A549 (cell line): Measurements from ENCODE around the gene ANKHD1. TPM values are rescaled to one million over a fixed set of nuclear protein-coding genes. Genes with fewer than 3 reads are reported as not detected.

Experiments used
- ATAC-seq, 2 experiments: fragments of 200-7000 bp in 1 of 2; fragments of >200 bp in 1 of 2; cut with Nextera tagmentation in 1 of 2; cut with Tn5 transposase in 1 of 2; 3 replicates each; pipeline versions ENCODE4 v1.8.0 to v1.9.1; 2018 to 2020; ENCODE audit warnings: mild to moderate bottlenecking in 1 of 2, moderate library complexity in 1 of 2
- CTCF ChIA-PET: fragments of 300-600 bp; sonication (Branson Sonifier 250); formaldehyde crosslinking; extraction: SDS; loops from one replicate; lab custom pipeline; 2021; ENCODE audit warnings: antibody characterized with exemption, inconsistent platforms; lab: Yijun Ruan, JAX
- POLR2A ChIA-PET: fragments of 350-600 bp; formaldehyde crosslinking; extraction: SDS; loops from one replicate; lab custom pipeline; 2021; ENCODE audit warnings: antibody characterized with exemption, inconsistent platforms; lab: Yijun Ruan, JAX
- DNase-seq, 2 experiments: peaks; one replicate each; pipeline versions ENCODE4 v3.0.0 to v3.0.0-alpha.2; 2011 to 2016; ENCODE audit warnings: low read depth in 1 of 2, low spot score in 1 of 2
- FAIRE-seq: peaks from 2 replicates; lab custom pipeline; 2011; peaks lifted over from hg19 to GRCh38; lab: Jason Lieb, UNC
- H3K27ac ChIP-seq, 2 experiments: fragments of >200 bp; sonication (Bioruptor Twin); formaldehyde crosslinking; 3 replicates each; pipeline ENCODE4 v1.5.1; 2016 to 2017
- H3K4me1 ChIP-seq: fragments of >200 bp; sonication (Bioruptor Twin); formaldehyde crosslinking; 3 replicates; pipeline ENCODE4 v1.6.1; 2016
- H3K4me2 ChIP-seq: fragments of >200 bp; sonication (Bioruptor Twin); formaldehyde crosslinking; 3 replicates; pipeline ENCODE4 v1.6.1; 2016
- H3K4me3 ChIP-seq: fragments of >200 bp; sonication (Bioruptor Twin); formaldehyde crosslinking; 3 replicates; pipeline ENCODE4 v1.5.1; 2016
- H3K9me3 ChIP-seq: fragments of >200 bp; sonication (Bioruptor Twin); formaldehyde crosslinking; 3 replicates; pipeline ENCODE4 v1.6.1; 2016
- BCL3 ChIP-seq: fragments of >200 bp; sonication (Bioruptor Twin); formaldehyde crosslinking; IDR thresholded peaks from 3 replicates; pipeline ENCODE4 v1.6.1; 2016
- BHLHE40 ChIP-seq: IDR thresholded peaks from 2 replicates; pipeline ENCODE4 v1.6.1; 2012; ENCODE audit warnings: low read depth, low read length, inconsistent platforms
- CTCF ChIP-seq: fragments of >200 bp; sonication (Bioruptor Twin); formaldehyde crosslinking; IDR thresholded peaks from 3 replicates; pipeline ENCODE4 v1.5.1; 2016
- EHF ChIP-seq: fragments of 250-450 bp; sonication (Bioruptor Pico); IDR thresholded peaks from 2 replicates; pipeline ENCODE4 v1.5.0; 2020; ENCODE audit warnings: mild to moderate bottlenecking
- FOSL2 ChIP-seq, 2 experiments: fragments of 450-650 bp in 1 of 2; fragments of >200 bp in 1 of 2; sonication (Bioruptor Twin) in 1 of 2; formaldehyde crosslinking; IDR thresholded peaks; 2 replicates each; pipeline versions ENCODE4 v1.5.0 to v1.6.1; 2016 to 2020; ENCODE audit warnings: mild to moderate bottlenecking in 1 of 2, moderate library complexity in 1 of 2
- FOXS1 ChIP-seq: fragments of 250-450 bp; sonication (Bioruptor Pico); IDR thresholded peaks from 2 replicates; pipeline ENCODE4 v1.5.0; 2020; ENCODE audit warnings: mild to moderate bottlenecking, moderate library complexity
- HDAC2 ChIP-seq: fragments of 200-600 bp; sonication (generic); IDR thresholded peaks from 2 replicates; pipeline ENCODE4 v1.6.1; 2016
- HES2 ChIP-seq: fragments of >200 bp; sonication (Bioruptor Twin); formaldehyde crosslinking; IDR thresholded peaks from 2 replicates; pipeline ENCODE4 v1.6.1; 2016
- HOXB5 ChIP-seq: fragments of 250-450 bp; sonication (Bioruptor Pico); IDR thresholded peaks from 2 replicates; pipeline ENCODE4 v1.5.0; 2020; ENCODE audit warnings: mild to moderate bottlenecking, moderate library complexity
- JUN ChIP-seq, 2 experiments: fragments of >200 bp; sonication (Bioruptor Twin); formaldehyde crosslinking; IDR thresholded peaks; 2 replicates in 1 of 2; 3 replicates in 1 of 2; pipeline ENCODE4 v1.6.1; 2016 to 2017
- JUNB ChIP-seq: fragments of >200 bp; sonication (Bioruptor Twin); formaldehyde crosslinking; IDR thresholded peaks from 2 replicates; pipeline ENCODE4 v1.6.1; 2016
- PBX3 ChIP-seq: IDR thresholded peaks from 2 replicates; pipeline ENCODE4 v1.6.1; 2012
- PHF8 ChIP-seq: fragments of 200-600 bp; sonication (generic); IDR thresholded peaks from 2 replicates; pipeline ENCODE4 v1.6.1; 2016; ENCODE audit warnings: low read depth, mild to moderate bottlenecking, antibody characterized with exemption, moderate library complexity, borderline replicate concordance
- POLR2AphosphoS2 ChIP-seq: conservative IDR thresholded peaks from 2 replicates; pipeline ENCODE4 v1.6.1; 2012; ENCODE audit warnings: low read length, improper control_type of control experiment, inconsistent platforms
- RAD21 ChIP-seq, 2 experiments: fragments of >200 bp in 1 of 2; sonication (Bioruptor Twin) in 1 of 2; formaldehyde crosslinking in 1 of 2; IDR thresholded peaks in 1 of 2; conservative IDR thresholded peaks in 1 of 2; 2 replicates in 1 of 2; 3 replicates in 1 of 2; pipeline ENCODE4 v1.6.1; 2012 to 2018; ENCODE audit warnings: inconsistent platforms in 1 of 2
- RARB ChIP-seq: fragments of 250-450 bp; sonication (Bioruptor Pico); IDR thresholded peaks from 2 replicates; pipeline ENCODE4 v1.8.0; 2021; ENCODE audit warnings: mild to moderate bottlenecking, moderate library complexity
- RFX5 ChIP-seq: fragments of 450-650 bp; IDR thresholded peaks from 2 replicates; pipeline ENCODE4 v1.7.1; 2014; ENCODE audit warnings: antibody characterized with exemption, mild to moderate bottlenecking, moderate library complexity
- WGBS: methylation state at CpG from one replicate; pipeline ENCODE4 v1.1.6; 2017; ENCODE audit errors: missing lambda C conversion rate; 5-methylcytosine and 5-hydroxymethylcytosine counted together
- polyA plus RNA-seq, 4 experiments: library from polyadenylated mRNA; depleted of rRNA in 3 of 4; stranded (reverse); fragments of >200 nt; fragmentation: RNase III in 1 of 4; extraction: RNeasy Plus Mini Kit Qiagen cat#74134 plus additional on column Dnase treatment in 1 of 4; gene quantifications; 2 replicates in 3 of 4; 3 replicates in 1 of 4; pipeline ENCODE4 v1.2.3, GENCODE V29; 2011 to 2017

Gene ANKHD1
- polyA plus RNA-seq, 2 of the 4 experiments (the other 2 are of a cell fraction), result 46.9 to 94.1 TPM

- no peak for TF ChIP-seq RAD21 (conservative IDR thresholded peaks at IDR 0.05 in 1 of 2, IDR thresholded peaks at IDR 0.05 in 1 of 2)
- no peak for TF ChIP-seq HES2
These were observed 13.6 kb upstream of the ANKHD1 start (continued) for GRCh38 chr5:140388052-140388451.

GRCh38 chr5:140391312-140391711 is 10.3 kb upstream of the ANKHD1 start:
- Histone ChIP-seq H3K4me1 (no peaks in the 10 kb centered on the region), H3K9me3 (no peaks in the 10 kb centered on the region), H3K4me3 (no peak overlapping the region), H3K27ac (no peak overlapping the region), H3K4me2 (no peak overlapping the region)
- ChIA-PET POLR2A (no interaction called here), CTCF (interaction anchor here (0.6 to 4.1 kb wide), 3 partner anchors 18 to 247 kb away, joined by 3 to 17 read pairs (median 5); no protein-coding TSS in a partner anchor)
- FAIRE-seq, result no peak
- TF ChIP-seq BCL3, result no peak
- TF ChIP-seq JUNB, result no peak
- no peak for TF ChIP-seq JUN (IDR thresholded peaks at IDR 0.05)
- no peak for TF ChIP-seq FOXS1 (CRISPR knock-in tag)
- TF ChIP-seq RARB, result no peak
- TF ChIP-seq BHLHE40, result no peak
- TF ChIP-seq POLR2AphosphoS2, result no peak
- no peak for TF ChIP-seq HES2
- no peak for TF ChIP-seq PHF8
- TF ChIP-seq EHF (CRISPR knock-in tag), result no peak
- no peak for TF ChIP-seq PBX3
- no peak for TF ChIP-seq FOSL2 (IDR thresholded peaks at IDR 0.05)
- no peak for TF ChIP-seq FOSL2 (CRISPR knock-in tag; IDR thresholded peaks at IDR 0.05)
- TF ChIP-seq CTCF, result no peak
- ATAC-seq, result 0 out of 6 replicates have a peak, but pooled peaks of 1 of the 2 experiments have one; percentile 43
- 87% methylated on average over 1 of the region's 1 CpG for WGBS
- no peak for DNase-seq

- TF ChIP-seq HDAC2, result no peak
- no peak for TF ChIP-seq RFX5
- no peak for TF ChIP-seq HOXB5 (CRISPR knock-in tag)
- no peak for TF ChIP-seq POLR2AphosphoS2
- DNase-seq (no peak), FAIRE-seq (no peak), ATAC-seq (no peak)
- CTCF ChIA-PET, result interaction anchor here (0.6 to 4.1 kb wide), 3 partner anchors 19 to 247 kb away, joined by 3 to 17 read pairs (median 5); no protein-coding TSS in a partner anchor
- POLR2A ChIA-PET, result no interaction called here
- no peak overlapping the region for H3K4me3 ChIP-seq
- no peaks in the 10 kb centered on the region for H3K9me3 ChIP-seq
- no peaks in the 10 kb centered on the region for H3K4me1 ChIP-seq
- WGBS, result 93% methylated on average over 1 of the region's 1 CpG
- no peak overlapping the region for H3K27ac ChIP-seq
- H3K4me2 ChIP-seq, result no peak overlapping the region
These were observed 9.9 kb upstream of the ANKHD1 start for GRCh38 chr5:140391732-140392131.
